Large intestine (tissue), 3 donors: ENCODE measurements around the gene NUP35. TPM values are rescaled to one million over a fixed set of nuclear protein-coding genes. Genes with fewer than 3 reads are reported as not detected.
"Not testable (repeated sequence)": the region's sequence is repeated elsewhere in the genome, so short reads cannot be mapped to it uniquely, and the experiment has no call there.

ENCODE experiments used
- DNase-seq, 2 donors: peaks; one replicate each; pipeline versions ENCODE4 v3.0.0 to v3.0.0-alpha.2; 2013
- H3K27ac ChIP-seq: one replicate; pipeline ENCODE4 v1.5.1; 2013; ENCODE audit warnings: low read length
- H3K27me3 ChIP-seq: 2 replicates; pipeline ENCODE4 v1.6.1; 2013; ENCODE audit warnings: low read length; ENCODE audit not compliant: control insufficient read depth, insufficient read depth
- H3K36me3 ChIP-seq: 2 replicates; pipeline ENCODE4 v1.6.1; 2013; ENCODE audit warnings: low read length; ENCODE audit not compliant: control insufficient read depth, insufficient read depth
- H3K4me1 ChIP-seq: one replicate; pipeline ENCODE4 v1.6.1; 2013; ENCODE audit warnings: low read length; ENCODE audit not compliant: control insufficient read depth, insufficient read depth
- H3K4me3 ChIP-seq: one replicate; pipeline ENCODE4 v1.5.1; 2013; ENCODE audit warnings: low read length
- H3K9me3 ChIP-seq: one replicate; pipeline ENCODE4 v1.6.1; 2013; ENCODE audit warnings: mild to moderate bottlenecking, low read depth, low read length, moderate library complexity; ENCODE audit not compliant: control insufficient read depth
- WGBS: methylation state at CpG from one replicate; pipeline ENCODE4 v1.1.5; 2013; ENCODE audit warnings: low lambda C conversion rate; ENCODE audit not compliant: insufficient coverage; 5-methylcytosine and 5-hydroxymethylcytosine counted together
- polyA plus RNA-seq: library from polyadenylated mRNA; unstranded; fragments of 120-200 nt; gene quantifications from one replicate; pipeline ENCODE4 v1.2.1, GENCODE V29; 2013

The NUP35 gene
- polyA plus RNA-seq, 1 donor: 23.8 TPM

DNA sequence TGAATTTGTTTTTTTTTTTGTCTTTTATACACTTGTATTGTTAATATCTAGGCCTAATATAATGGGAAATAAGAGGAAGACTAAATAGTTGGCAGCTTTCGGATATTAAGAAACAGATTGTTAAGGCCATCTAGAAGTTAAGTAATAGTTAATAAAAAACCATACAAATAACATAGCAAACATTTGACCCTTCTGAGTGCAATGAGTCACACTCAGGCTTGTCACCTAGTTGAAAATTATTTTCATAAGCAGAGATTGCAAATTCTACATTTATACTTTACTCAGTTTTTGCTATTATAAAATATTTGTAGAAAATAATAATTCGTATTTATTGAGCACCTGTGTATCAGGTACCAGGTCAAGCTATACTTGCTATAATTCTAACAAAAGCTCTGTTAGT lies 2.4 kb downstream of the NUP35 start:
- peak in 1 of 2 donors; percentile 39 for DNase-seq
- no peak overlapping the region for H3K4me3 ChIP-seq

DNA sequence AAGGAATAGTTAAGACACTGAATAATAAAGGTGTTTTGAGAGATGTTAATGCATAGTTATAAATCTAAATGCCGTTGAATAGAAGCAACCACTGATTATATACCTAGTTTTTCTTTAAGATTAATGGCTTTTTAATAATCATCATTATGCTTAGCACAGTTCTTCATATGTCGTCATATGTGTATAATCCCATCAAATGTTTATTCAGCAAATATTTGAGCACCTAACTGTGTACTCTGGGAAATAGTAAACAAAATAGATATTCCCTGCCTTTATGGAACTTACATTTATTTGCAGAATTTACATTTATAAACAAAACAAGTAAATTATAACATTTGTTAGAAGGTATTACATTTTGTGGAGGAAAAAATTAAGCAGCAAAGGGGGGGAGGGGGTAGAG lies 9.8 kb downstream of the NUP35 start:
- DNase-seq: no peak
- H3K4me3 ChIP-seq: no peak overlapping the region
- peaks cover 25% of the 10 kb centered on the region for H3K36me3 ChIP-seq
- H3K27ac ChIP-seq: no peak overlapping the region
- H3K9me3 ChIP-seq: no peaks in the 10 kb centered on the region
- no peaks in the 10 kb centered on the region for H3K27me3 ChIP-seq
- WGBS: 94% methylated on average over 2 of the region's 2 CpGs
- H3K4me1 ChIP-seq: no peaks in the 10 kb centered on the region

More for the DNA sequence above, 2.4 kb downstream of the NUP35 start:
- Histone ChIP-seq H3K4me1 (peaks cover 10% of the 10 kb centered on the region), H3K36me3 (peaks cover 3% of the 10 kb centered on the region), H3K9me3 (no peaks in the 10 kb centered on the region), H3K27ac (peak overlapping the region; percentile 21), H3K27me3 (no peaks in the 10 kb centered on the region)
- no CpG with 5 or more reads among the region's 2 CpGs for WGBS

DNA sequence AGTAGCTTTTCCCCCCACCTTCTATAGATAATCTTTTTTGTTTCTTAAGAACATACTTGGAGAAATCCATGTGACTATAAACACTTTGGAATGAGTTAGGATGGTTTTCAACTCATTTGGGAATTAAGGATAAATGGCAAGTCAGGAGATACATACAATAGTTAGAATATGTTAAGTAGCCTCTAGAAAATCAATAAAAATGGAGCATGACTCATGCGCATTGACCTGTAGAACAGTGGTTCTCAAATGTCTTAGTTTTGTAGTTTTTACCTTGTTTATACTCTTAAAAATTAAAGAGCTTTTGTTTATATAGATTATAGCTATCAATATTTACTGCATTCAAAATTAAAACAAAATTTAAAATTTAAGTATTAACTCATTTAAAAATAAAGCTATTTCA lies 24.7 kb downstream of the NUP35 start:
- Histone ChIP-seq H3K27ac (no peak overlapping the region), H3K27me3 (no peaks in the 10 kb centered on the region), H3K36me3 (peaks cover 16% of the 10 kb centered on the region), H3K9me3 (no peaks in the 10 kb centered on the region), H3K4me3 (no peak overlapping the region), H3K4me1 (no peaks in the 10 kb centered on the region)
- no peak for DNase-seq
- WGBS: 100% methylated on average over 1 of the region's 1 CpG

DNA sequence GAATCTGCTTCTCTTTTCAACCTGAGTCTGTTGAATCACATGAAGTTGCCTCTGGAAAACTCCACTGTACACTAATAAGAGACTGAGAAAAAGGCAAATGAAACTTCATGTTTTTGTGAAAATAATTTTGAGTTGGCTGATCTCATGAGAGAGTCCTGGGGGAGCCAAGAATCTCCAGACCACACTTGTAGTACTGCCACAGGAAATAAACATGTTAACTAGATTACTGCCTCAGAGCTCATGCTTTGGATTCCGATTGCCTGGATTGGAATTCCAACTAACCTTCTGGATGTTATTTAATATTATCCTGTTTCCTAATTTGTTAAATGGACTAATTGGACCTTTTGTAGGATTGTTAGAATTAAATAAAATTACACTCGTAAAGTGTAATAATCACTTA lies 25.2 kb downstream of the NUP35 start:
- Histone ChIP-seq H3K4me1 (no peaks in the 10 kb centered on the region), H3K27ac (no peak overlapping the region), H3K36me3 (peaks cover 17% of the 10 kb centered on the region), H3K9me3 (no peaks in the 10 kb centered on the region), H3K4me3 (no peak overlapping the region), H3K27me3 (no peaks in the 10 kb centered on the region)
- WGBS: 83% methylated on average over 1 of the region's 2 CpGs
- DNase-seq: no peak

DNA sequence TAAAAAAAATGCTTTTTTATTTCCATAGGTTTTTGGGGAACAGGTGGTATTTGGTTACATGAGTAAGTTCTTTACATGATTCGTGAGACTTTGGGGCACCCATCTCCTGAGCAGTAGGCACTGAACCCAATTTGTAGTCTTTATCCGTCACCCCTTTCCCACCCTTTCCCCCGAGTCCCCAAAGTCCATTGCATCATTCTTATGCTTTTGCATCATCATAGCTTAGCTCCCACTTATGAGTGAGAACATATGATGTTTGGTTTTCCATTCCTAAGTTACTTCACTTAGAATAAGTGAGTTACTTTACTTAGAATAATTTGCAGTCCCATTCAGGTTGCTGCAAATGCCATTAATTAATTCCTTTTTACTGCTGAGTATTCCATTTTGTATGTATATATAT lies 28.0 kb downstream of the NUP35 start:
- not testable (repeated sequence) for H3K4me3 ChIP-seq, H3K27ac ChIP-seq, H3K27me3 ChIP-seq, H3K4me1 ChIP-seq, DNase-seq, H3K9me3 ChIP-seq
- H3K36me3 ChIP-seq: peaks cover 20% of the 10 kb centered on the region
- 100% methylated on average over 1 of the region's 3 CpGs for WGBS

DNA sequence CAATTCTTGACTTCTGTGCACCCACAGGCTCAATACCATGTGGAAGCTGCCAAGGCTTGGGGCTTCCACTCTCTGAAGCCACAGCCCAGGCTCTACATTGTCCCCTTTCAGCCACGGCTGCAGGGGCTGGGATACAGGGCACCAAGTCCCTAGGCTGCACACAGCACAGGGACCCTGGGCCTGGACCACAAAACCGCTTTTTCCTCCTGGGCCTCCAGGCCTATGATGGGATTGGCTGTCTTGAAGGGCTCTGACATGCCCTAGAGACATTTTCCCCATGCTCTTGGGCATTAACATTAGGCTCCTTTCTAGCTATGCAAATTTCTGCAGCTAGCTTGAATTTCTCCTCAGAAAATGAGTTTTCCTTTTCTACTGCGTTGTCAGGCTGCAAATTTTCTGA lies 29.7 kb downstream of the NUP35 start:
- no peak for DNase-seq
- WGBS: no CpG with 5 or more reads among the region's 3 CpGs
- H3K4me1 ChIP-seq: no peaks in the 10 kb centered on the region
- no peaks in the 10 kb centered on the region for H3K9me3 ChIP-seq
- H3K36me3 ChIP-seq: peaks cover 23% of the 10 kb centered on the region
- no peak overlapping the region for H3K27ac ChIP-seq
- no peaks in the 10 kb centered on the region for H3K27me3 ChIP-seq
- no peak overlapping the region for H3K4me3 ChIP-seq

DNA sequence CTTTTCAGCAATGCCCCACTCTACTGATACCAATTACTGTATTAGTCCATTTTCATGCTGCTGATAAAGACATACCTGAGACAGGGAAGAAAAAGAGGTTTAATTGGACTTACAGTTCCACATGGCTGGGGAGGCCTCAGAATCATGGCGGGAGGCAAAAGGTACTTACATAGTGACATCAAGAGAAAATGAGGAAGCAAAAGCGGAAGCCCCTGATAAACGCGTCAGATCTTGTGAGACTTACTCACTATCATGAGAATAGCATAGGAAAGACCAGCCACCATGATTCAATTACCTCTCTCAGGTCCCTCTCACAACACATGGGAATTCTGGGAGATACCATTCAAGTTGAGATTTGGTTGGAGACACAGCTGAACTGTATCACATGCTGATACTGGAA lies 30.5 kb downstream of the NUP35 start:
- not testable (repeated sequence) for H3K4me1 ChIP-seq, DNase-seq, H3K27ac ChIP-seq, H3K9me3 ChIP-seq, H3K27me3 ChIP-seq, H3K4me3 ChIP-seq
- peaks cover 30% of the 10 kb centered on the region for H3K36me3 ChIP-seq
- WGBS: no CpG with 5 or more reads among the region's 4 CpGs

DNA sequence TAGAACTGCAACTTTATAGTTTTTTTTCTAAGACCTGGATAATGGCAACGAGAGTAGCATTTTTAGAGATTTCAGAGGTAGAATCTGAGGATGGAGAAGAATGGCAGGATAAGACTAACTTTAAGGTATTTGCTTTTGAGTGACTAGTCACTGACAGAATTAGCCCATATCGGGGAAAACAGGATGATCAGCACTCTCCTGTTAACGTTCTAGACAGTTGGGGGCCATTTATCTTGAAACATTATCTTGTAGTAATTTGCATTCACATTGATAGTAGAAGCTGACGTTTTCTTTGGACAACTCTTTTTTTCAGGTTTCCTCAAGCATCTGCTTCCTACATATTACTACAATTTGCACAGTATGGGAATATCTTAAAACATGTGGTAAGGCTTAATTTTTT lies 32.9 kb downstream of the NUP35 start:
- no peaks in the 10 kb centered on the region for H3K27me3 ChIP-seq
- H3K36me3 ChIP-seq: peaks cover 46% of the 10 kb centered on the region
- H3K9me3 ChIP-seq: no peaks in the 10 kb centered on the region
- DNase-seq: no peak
- no peak overlapping the region for H3K4me3 ChIP-seq
- no peaks in the 10 kb centered on the region for H3K4me1 ChIP-seq
- H3K27ac ChIP-seq: no peak overlapping the region
- WGBS: no CpG with 5 or more reads among the region's 4 CpGs

DNA sequence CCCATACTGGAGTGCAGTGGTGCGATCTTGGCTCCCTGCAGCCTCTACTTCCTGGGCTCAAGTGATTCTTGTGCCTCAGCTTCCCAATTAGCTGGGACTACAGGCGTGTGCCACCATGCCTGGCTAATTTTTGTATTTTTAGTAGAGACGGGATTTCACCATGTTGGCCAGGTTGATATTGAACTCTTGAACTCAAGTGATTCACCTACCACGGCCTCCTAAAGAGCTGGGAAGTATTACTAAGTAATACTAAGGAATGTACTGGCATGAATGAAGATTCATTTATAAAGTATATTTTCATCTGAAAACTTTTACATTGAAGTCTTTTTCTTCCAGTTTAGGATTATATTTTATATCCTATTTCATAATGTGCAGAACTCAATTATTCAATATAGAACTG lies 38.1 kb downstream of the NUP35 start:
- Histone ChIP-seq H3K36me3 (peaks cover 29% of the 10 kb centered on the region), H3K27ac (no peak overlapping the region), H3K4me3 (no peak overlapping the region), H3K9me3 (no peaks in the 10 kb centered on the region), H3K27me3 (no peaks in the 10 kb centered on the region), H3K4me1 (no peaks in the 10 kb centered on the region)
- WGBS: 92% methylated on average over 2 of the region's 4 CpGs
- no peak for DNase-seq

DNA sequence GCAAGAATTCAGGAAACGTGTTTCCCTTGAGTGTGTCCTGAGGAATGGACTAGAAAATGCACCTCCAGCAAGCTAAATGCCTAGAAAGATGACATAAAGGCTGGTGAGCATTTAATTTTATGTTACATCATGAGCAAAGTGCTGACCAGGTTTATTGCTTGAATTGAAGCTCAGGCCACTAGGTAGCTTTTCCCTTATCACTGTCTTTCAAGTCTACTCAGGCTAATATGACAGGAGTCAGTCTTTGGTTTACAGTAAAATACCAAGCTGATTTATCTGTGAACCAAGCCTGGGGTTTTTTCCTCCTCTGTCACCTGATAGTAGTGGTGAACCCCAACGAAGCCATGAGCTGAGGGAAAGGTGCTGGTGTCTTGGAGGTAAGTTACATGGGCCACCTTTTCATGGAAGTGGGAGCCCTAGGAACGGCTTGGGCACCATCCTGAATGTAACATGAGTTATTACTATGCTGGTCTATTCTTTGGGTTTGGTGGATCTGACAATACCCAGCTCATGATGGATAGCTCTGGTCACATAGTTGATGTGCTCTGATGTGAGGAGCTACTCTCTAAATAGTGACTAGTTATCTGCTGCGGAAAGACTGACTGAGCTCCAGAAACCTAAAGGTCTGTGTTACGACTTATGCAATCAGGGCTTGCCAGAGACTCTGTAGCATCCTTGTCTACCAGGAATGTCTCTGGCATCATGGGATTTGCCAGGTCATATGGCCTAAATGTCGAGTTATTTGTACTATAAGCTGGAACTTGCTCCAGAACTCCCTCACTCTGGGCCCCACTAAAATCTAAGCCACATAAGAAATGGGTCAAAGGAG lies 39.8 kb downstream of the NUP35 start:
- Histone ChIP-seq H3K4me3 (no peak overlapping the region), H3K4me1 (no peaks in the 10 kb centered on the region), H3K9me3 (no peaks in the 10 kb centered on the region), H3K27me3 (no peaks in the 10 kb centered on the region), H3K27ac (peak overlapping the region; percentile 36), H3K36me3 (peaks cover 25% of the 10 kb centered on the region)
- WGBS: 80% methylated on average over 1 of the region's 6 CpGs
- peak; percentile 54 to 69 for DNase-seq

DNA sequence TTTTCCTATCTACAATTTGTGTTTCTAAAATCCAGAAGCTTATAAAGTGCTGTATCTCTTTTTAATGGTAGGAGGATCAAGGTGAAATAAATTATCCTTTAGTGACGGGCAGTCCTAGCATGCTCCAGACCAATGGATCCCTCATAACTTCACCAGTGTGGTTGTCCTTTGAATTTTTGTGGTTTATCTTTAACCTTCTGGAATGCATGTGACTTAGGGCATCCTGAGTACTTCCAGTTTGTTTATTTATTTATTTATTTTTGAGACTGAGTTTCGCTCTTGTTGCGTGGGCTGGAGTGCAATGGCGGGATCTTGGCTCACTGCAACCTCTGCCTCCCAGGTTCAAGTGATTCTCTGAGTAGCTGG lies 40.4 kb downstream of the NUP35 start:
- Histone ChIP-seq H3K9me3 (no peaks in the 10 kb centered on the region), H3K36me3 (peaks cover 21% of the 10 kb centered on the region), H3K4me1 (no peaks in the 10 kb centered on the region), H3K4me3 (no peak overlapping the region), H3K27ac (no peak overlapping the region), H3K27me3 (no peaks in the 10 kb centered on the region)
- DNase-seq: no peak
- no CpG with 5 or more reads among the region's 4 CpGs for WGBS
